ENCODE data around the gene E2F8.

DNA sequence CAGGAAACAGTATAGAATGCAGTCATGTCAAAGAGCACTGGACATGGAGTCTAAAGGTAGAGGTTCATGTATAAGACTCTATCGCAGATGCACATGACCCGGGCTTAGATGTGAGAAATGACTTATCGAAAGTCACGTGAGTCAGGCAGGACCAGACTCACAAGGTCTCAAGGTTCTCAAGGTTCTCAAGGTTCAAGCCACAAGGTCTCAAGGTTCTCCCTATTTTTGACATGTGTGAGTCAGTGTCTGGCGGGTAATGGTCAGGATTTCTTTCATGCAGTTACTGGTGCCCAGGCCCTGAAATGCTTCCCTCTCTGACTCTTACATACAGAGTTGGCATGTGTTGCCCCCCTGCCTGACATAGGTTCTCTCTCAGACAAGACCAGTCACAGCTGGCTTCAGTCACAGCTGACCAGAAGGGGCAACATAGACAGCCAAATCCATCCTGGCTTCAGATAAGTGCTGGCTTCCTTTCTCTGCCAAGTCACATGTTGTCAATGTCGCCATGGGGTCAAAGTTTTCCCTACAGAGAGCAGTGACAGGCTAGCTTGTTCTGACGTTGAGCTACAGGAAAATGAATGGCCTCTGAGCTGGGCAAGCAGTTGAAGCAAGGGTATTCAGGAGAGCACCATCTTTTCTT is 49.1 kb downstream of the E2F8 start:
- TF ChIP-seq, protein P1, sequence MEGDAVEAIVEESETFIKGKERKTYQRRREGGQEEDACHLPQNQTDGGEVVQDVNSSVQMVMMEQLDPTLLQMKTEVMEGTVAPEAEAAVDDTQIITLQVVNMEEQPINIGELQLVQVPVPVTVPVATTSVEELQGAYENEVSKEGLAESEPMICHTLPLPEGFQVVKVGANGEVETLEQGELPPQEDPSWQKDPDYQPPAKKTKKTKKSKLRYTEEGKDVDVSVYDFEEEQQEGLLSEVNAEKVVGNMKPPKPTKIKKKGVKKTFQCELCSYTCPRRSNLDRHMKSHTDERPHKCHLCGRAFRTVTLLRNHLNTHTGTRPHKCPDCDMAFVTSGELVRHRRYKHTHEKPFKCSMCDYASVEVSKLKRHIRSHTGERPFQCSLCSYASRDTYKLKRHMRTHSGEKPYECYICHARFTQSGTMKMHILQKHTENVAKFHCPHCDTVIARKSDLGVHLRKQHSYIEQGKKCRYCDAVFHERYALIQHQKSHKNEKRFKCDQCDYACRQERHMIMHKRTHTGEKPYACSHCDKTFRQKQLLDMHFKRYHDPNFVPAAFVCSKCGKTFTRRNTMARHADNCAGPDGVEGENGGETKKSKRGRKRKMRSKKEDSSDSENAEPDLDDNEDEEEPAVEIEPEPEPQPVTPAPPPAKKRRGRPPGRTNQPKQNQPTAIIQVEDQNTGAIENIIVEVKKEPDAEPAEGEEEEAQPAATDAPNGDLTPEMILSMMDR (IDR thresholded peaks at IDR 0.05; ENCODE audit: insufficient read depth, low read depth, low read length): no peak
- no peak for TF ChIP-seq EZH2 (IDR thresholded peaks at IDR 0.05; ENCODE audit: insufficient read depth, low read length)
